H1 (cell line): ENCODE data around the gene BIN2. TPM values are rescaled to one million over a fixed set of nuclear protein-coding genes. Genes with fewer than 3 reads are reported as not detected.

ENCODE experiments used
- CHD2 ChIP-seq: IDR thresholded peaks from 2 replicates; pipeline ENCODE4 v1.6.1; 2012; ENCODE audit warnings: low read length, improper control_type of control experiment
- HDAC6 ChIP-seq: IDR thresholded peaks from one replicate; pipeline ENCODE4 v1.7.1; 2012; ENCODE audit warnings: low read depth, mild to moderate bottlenecking, inconsistent platforms, low read length, moderate library complexity
- RNF2 ChIP-seq: fragments of 200-900, 300-1000 bp; sonication (generic); IDR thresholded peaks from 2 replicates; pipeline ENCODE4 v1.7.1; 2016; ENCODE audit warnings: borderline replicate concordance, low read depth, mild to moderate bottlenecking, antibody characterized with exemption, low read length; ENCODE audit not compliant: poor library complexity, severe bottlenecking; ENCODE audit errors: missing control alignments
- polyA plus RNA-seq, 7 experiments: library from polyadenylated mRNA; depleted of rRNA in 3 of 7; stranded (reverse) in 5 of 7; unstranded in 2 of 7; fragments of >200 nt in 5 of 7; fragments of 200-250 nt in 2 of 7; gene quantifications; 1 replicate in 5 of 7; 2 replicates in 1 of 7; 4 replicates in 1 of 7; pipeline versions ENCODE4 v1.2.1 to v1.2.3, GENCODE V29; 2011 to 2013; ENCODE audit warnings: missing spikeins in 2 of 7, mixed read lengths in 2 of 7
- total RNA-seq: library from RNA; stranded (reverse); fragmentation: NEBNext Ultra II Directional; extraction: Animal tissue kit (Norgen Biotek cat#: 25700); gene quantifications from 2 replicates; pipeline ENCODE4 v1.2.1, GENCODE V29; 2021

Gene BIN2
- total and polyA plus RNA-seq, 2 of the 8 experiments (the other 6 are each of a cell fraction or from before 2014, with no cell fraction given): not detected

GRCh38 chr12:51362307-51362706, 38.3 kb upstream of the BIN2 start (continued):
- TF ChIP-seq RNF2: no peak
- no peak for TF ChIP-seq CHD2
- TF ChIP-seq HDAC6: no peak
